H9 (cell line): Measurements from ENCODE around the gene RUNX1. TPM values are rescaled to one million over a fixed set of nuclear protein-coding genes. Genes with fewer than 3 reads are reported as not detected.

Experiments used
- DNase-seq: peaks from one replicate; pipeline ENCODE4 v3.0.0-alpha.2; 2017
- H2AFZ ChIP-seq: one replicate; pipeline ENCODE4 v1.6.1; 2013; ENCODE audit warnings: mild to moderate bottlenecking, low read length, control low read depth, moderate library complexity
- H2AK5ac ChIP-seq: 2 replicates; pipeline ENCODE4 v1.6.1; 2013; ENCODE audit warnings: low read length, control low read depth, mixed read lengths; ENCODE audit not compliant: insufficient read length
- H2BK120ac ChIP-seq: one replicate; pipeline ENCODE4 v1.6.1; 2013; ENCODE audit warnings: low read depth, mild to moderate bottlenecking, low read length, control low read depth, inconsistent platforms; ENCODE audit not compliant: poor library complexity, severe bottlenecking
- H2BK12ac ChIP-seq: 2 replicates; pipeline ENCODE4 v1.6.1; 2013; ENCODE audit warnings: low read length, control low read depth, mixed read lengths, low read depth; ENCODE audit not compliant: insufficient read length
- H2BK15ac ChIP-seq: 2 replicates; pipeline ENCODE4 v1.6.1; 2013; ENCODE audit warnings: low read depth, low read length, control low read depth
- H2BK20ac ChIP-seq: one replicate; pipeline ENCODE4 v1.6.1; 2013; ENCODE audit warnings: low read depth, mild to moderate bottlenecking, low read length, control low read depth, inconsistent platforms; ENCODE audit not compliant: poor library complexity, severe bottlenecking
- H2BK5ac ChIP-seq: 2 replicates; pipeline ENCODE4 v1.6.1; 2013; ENCODE audit warnings: low read length, control low read depth, mixed read lengths; ENCODE audit not compliant: insufficient read length
- H3K14ac ChIP-seq: 2 replicates; pipeline ENCODE4 v1.6.1; 2013; ENCODE audit warnings: low read length, control low read depth; ENCODE audit not compliant: insufficient read depth
- H3K18ac ChIP-seq: 2 replicates; pipeline ENCODE4 v1.6.1; 2013; ENCODE audit warnings: low read depth, mild to moderate bottlenecking, mixed read lengths, low read length, control low read depth; ENCODE audit not compliant: insufficient read length
- H3K23ac ChIP-seq: 2 replicates; pipeline ENCODE4 v1.6.1; 2013; ENCODE audit warnings: low read length, control low read depth, mixed read lengths, low read depth; ENCODE audit not compliant: insufficient read length
- H3K23me2 ChIP-seq: 2 replicates; pipeline ENCODE4 v1.6.1; 2013; ENCODE audit warnings: low read depth, mild to moderate bottlenecking, mixed read lengths, low read length, control low read depth; ENCODE audit not compliant: insufficient read length, poor library complexity, severe bottlenecking
- H3K27ac ChIP-seq: 2 replicates; pipeline ENCODE4 v1.5.1; 2013; ENCODE audit warnings: low read length, control low read depth, mixed read lengths, low read depth; ENCODE audit not compliant: insufficient read length
- H3K27me3 ChIP-seq: 2 replicates; pipeline ENCODE4 v1.6.1; 2013; ENCODE audit warnings: low read length, control low read depth, inconsistent platforms; ENCODE audit not compliant: insufficient read depth
- H3K4ac ChIP-seq: 2 replicates; pipeline ENCODE4 v1.6.1; 2013; ENCODE audit warnings: low read depth, mild to moderate bottlenecking, control low read depth, inconsistent platforms, low read length, moderate library complexity
- H3K4me1 ChIP-seq: 2 replicates; pipeline ENCODE4 v1.6.1; 2013; ENCODE audit warnings: low read length, control low read depth, inconsistent platforms; ENCODE audit not compliant: insufficient read depth
- H3K4me2 ChIP-seq: 2 replicates; pipeline ENCODE4 v1.6.1; 2013; ENCODE audit warnings: low read length, control low read depth, mixed read lengths; ENCODE audit not compliant: insufficient read length, insufficient read depth
- H3K56ac ChIP-seq: 2 replicates; pipeline ENCODE4 v1.6.1; 2013; ENCODE audit warnings: low read depth, mild to moderate bottlenecking, mixed read lengths, low read length, control low read depth; ENCODE audit not compliant: insufficient read length
- H3K79me1 ChIP-seq: 2 replicates; pipeline ENCODE4 v1.6.1; 2013; ENCODE audit warnings: low read depth, mild to moderate bottlenecking, moderate library complexity, low read length, control low read depth, inconsistent platforms; ENCODE audit not compliant: insufficient read depth, poor library complexity, severe bottlenecking
- H3K79me2 ChIP-seq: 2 replicates; pipeline ENCODE4 v1.6.1; 2013; ENCODE audit warnings: low read length, control low read depth, inconsistent platforms; ENCODE audit not compliant: insufficient read depth
- H3K9ac ChIP-seq: 2 replicates; pipeline ENCODE4 v1.6.1; 2013; ENCODE audit warnings: low read length, control low read depth, mixed read lengths; ENCODE audit not compliant: insufficient read length; ENCODE audit errors: extremely low read depth
- H3K9me3 ChIP-seq: one replicate; pipeline ENCODE4 v1.6.1; 2013; ENCODE audit warnings: low read depth, low read length, inconsistent platforms; ENCODE audit not compliant: control insufficient read depth
- H3T11ph ChIP-seq: one replicate; pipeline ENCODE4 v1.6.1; 2013; ENCODE audit warnings: mild to moderate bottlenecking, low read length, control low read depth, inconsistent platforms
- H4K20me1 ChIP-seq: one replicate; pipeline ENCODE4 v1.6.1; 2013; ENCODE audit not compliant: control insufficient read depth, insufficient read length, insufficient read depth
- H4K5ac ChIP-seq: 2 replicates; pipeline ENCODE4 v1.6.1; 2013; ENCODE audit warnings: low read depth, mild to moderate bottlenecking, mixed read lengths, low read length, control low read depth; ENCODE audit not compliant: insufficient read length
- H4K8ac ChIP-seq: replicated peaks from 2 replicates; pipeline ENCODE4 v1.6.1; 2013; ENCODE audit warnings: low read length, control low read depth, mixed read lengths, low read depth; ENCODE audit not compliant: insufficient read length
- H4K91ac ChIP-seq: 2 replicates; pipeline ENCODE4 v1.6.1; 2013; ENCODE audit warnings: low read depth, mild to moderate bottlenecking, moderate library complexity, mixed read lengths, low read length, control low read depth; ENCODE audit not compliant: insufficient read length
- H3K27ac Mint-ChIP-seq, 3 experiments: 2 replicates in 2 of 3; 3 replicates in 1 of 3; pipeline ENCODE4 v1.8.0; 2020 to 2021; ENCODE audit warnings: mixed read lengths in 3 of 3, mild to moderate bottlenecking in 1 of 3, moderate library complexity in 1 of 3
- H3K27me3 Mint-ChIP-seq: 2 replicates; pipeline ENCODE4 v1.8.0; 2021; ENCODE audit warnings: low read depth, mild to moderate bottlenecking, moderate library complexity, mixed read lengths
- H3K36me3 Mint-ChIP-seq, 3 experiments: 2 replicates in 2 of 3; 3 replicates in 1 of 3; pipeline ENCODE4 v1.8.0; 2020 to 2021; ENCODE audit warnings: low read depth in 3 of 3, mixed read lengths in 3 of 3; ENCODE audit not compliant: insufficient read depth in 1 of 3
- H3K4me1 Mint-ChIP-seq, 2 experiments: 2 replicates each; pipeline ENCODE4 v1.8.0; 2020; ENCODE audit warnings: mixed read lengths in 2 of 2
- H3K4me3 Mint-ChIP-seq, 2 experiments: 2 replicates in 1 of 2; 3 replicates in 1 of 2; pipeline ENCODE4 v1.8.0; 2020 to 2021; ENCODE audit warnings: mild to moderate bottlenecking in 2 of 2, mixed read lengths in 2 of 2, moderate library complexity in 1 of 2
- H3K9me3 Mint-ChIP-seq, 2 experiments: 2 replicates in 1 of 2; 3 replicates in 1 of 2; pipeline ENCODE4 v1.8.0; 2020; ENCODE audit warnings: mild to moderate bottlenecking in 2 of 2, mixed read lengths in 2 of 2, moderate library complexity in 1 of 2
- WGBS: extraction: QIAGEN DNeasy Blood & Tissue Kit; methylation state at CpG from one replicate; pipeline ENCODE4 v1.1.7; 2013; ENCODE audit warnings: missing lambda C conversion rate, low lambda C conversion rate, mixed read lengths; ENCODE audit not compliant: insufficient read length; ENCODE audit errors: extremely low coverage; 5-methylcytosine and 5-hydroxymethylcytosine counted together
- total RNA-seq: library from RNA; stranded (reverse); gene quantifications from 2 replicates; pipeline ENCODE4 v1.2.1, GENCODE V29; 2021
- TF ChIP-seq, protein P1 (sequence below): fragments of 200-600 bp; sonication (generic); conservative IDR thresholded peaks from 3 replicates; pipeline ENCODE4 v1.8.0; 2021; ENCODE audit warnings: antibody characterized with exemption, mild to moderate bottlenecking

The RUNX1 gene
- total RNA-seq, 1 experiment from 2014 or later, result 0.72 TPM

DNA sequence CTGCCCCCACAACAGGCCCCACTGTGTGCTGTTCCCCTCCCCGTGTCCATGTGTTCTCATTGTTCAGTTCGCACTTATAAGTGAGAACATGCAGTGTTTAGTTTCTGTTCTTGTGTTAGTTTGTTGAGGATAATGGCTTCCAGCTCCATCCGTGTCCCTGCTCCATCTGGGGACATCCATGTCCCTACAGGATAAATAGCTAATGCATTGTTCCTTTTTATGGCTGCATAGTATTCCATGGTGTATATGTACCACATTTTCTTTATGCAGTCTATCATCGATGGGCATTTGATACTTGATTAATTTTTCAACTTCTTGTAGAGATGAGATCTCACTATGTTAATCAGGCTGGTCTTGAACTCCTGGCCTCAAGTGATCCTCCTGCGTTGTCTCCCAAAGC is 44.4 kb upstream of the RUNX1 start:
- Histone ChIP-seq H3K9me3 (no peaks in the 10 kb centered on the region), H2BK5ac (no peak overlapping the region), H3K9ac (no peak overlapping the region), H2BK15ac (no peak overlapping the region), H3K23ac (no peak overlapping the region), H3K18ac (no peak overlapping the region), H3K4me2 (no peak overlapping the region), H2AK5ac (no peak overlapping the region), H3K27me3 (no peaks in the 10 kb centered on the region), H2BK120ac (no peak overlapping the region), H4K20me1 (no peaks in the 10 kb centered on the region), H3K4ac (no peak overlapping the region), H3T11ph (no peak overlapping the region), H3K14ac (no peak overlapping the region), H3K27ac (no peak overlapping the region), H3K79me1 (no peaks in the 10 kb centered on the region), H3K79me2 (no peaks in the 10 kb centered on the region), H3K4me1 (no peaks in the 10 kb centered on the region), H3K23me2 (no peaks in the 10 kb centered on the region), H2BK20ac (no peak overlapping the region), H4K8ac (no peak overlapping the region), H2BK12ac (no peak overlapping the region), H4K5ac (no peak overlapping the region), H4K91ac (no peak overlapping the region), H2AFZ (no peak overlapping the region), H3K56ac (no peak overlapping the region)
- no CpG with 5 or more reads among the region's 5 CpGs for WGBS
- no peak for DNase-seq
- no peak overlapping the region for H3K4me3 Mint-ChIP-seq
- H3K27ac Mint-ChIP-seq, result no peak overlapping the region
- TF ChIP-seq, protein P1, sequence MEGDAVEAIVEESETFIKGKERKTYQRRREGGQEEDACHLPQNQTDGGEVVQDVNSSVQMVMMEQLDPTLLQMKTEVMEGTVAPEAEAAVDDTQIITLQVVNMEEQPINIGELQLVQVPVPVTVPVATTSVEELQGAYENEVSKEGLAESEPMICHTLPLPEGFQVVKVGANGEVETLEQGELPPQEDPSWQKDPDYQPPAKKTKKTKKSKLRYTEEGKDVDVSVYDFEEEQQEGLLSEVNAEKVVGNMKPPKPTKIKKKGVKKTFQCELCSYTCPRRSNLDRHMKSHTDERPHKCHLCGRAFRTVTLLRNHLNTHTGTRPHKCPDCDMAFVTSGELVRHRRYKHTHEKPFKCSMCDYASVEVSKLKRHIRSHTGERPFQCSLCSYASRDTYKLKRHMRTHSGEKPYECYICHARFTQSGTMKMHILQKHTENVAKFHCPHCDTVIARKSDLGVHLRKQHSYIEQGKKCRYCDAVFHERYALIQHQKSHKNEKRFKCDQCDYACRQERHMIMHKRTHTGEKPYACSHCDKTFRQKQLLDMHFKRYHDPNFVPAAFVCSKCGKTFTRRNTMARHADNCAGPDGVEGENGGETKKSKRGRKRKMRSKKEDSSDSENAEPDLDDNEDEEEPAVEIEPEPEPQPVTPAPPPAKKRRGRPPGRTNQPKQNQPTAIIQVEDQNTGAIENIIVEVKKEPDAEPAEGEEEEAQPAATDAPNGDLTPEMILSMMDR, result no peak
- H3K36me3 Mint-ChIP-seq, result no peaks in the 10 kb centered on the region
- no peaks in the 10 kb centered on the region; a peak in 3 of 5 replicates for H3K9me3 Mint-ChIP-seq
- peaks cover 2% of the 10 kb centered on the region for H3K27me3 Mint-ChIP-seq
- H3K4me1 Mint-ChIP-seq, result no peaks in the 10 kb centered on the region
